Kidney (tissue), 14 donors: ENCODE data around the gene ZMYND8. TPM values are rescaled to one million over a fixed set of nuclear protein-coding genes. Genes with fewer than 3 reads are reported as not detected.
A peak's percentile ranks its signal among the peaks of the same experiment; 100 is the strongest.

ENCODE experiments used
- DNase-seq, 5 donors: peaks; one replicate each; pipeline ENCODE4 v3.0.0-alpha.2; 2013 to 2020
- FAIRE-seq: peaks from 2 replicates; lab custom pipeline; 2012; peaks lifted over from hg19 to GRCh38; lab: Jason Lieb, UNC
- H3K27ac ChIP-seq, 2 donors: one replicate each; pipeline ENCODE4 v1.7.0; 2013; ENCODE audit warnings: low read depth in 2 of 2, low read length in 2 of 2, inconsistent platforms in 1 of 2
- H3K27me3 ChIP-seq: one replicate; pipeline ENCODE4 v1.7.1; 2013; ENCODE audit warnings: low read length, inconsistent platforms; ENCODE audit not compliant: control insufficient read depth, insufficient read depth
- H3K36me3 ChIP-seq, 3 donors: one replicate each; pipeline versions ENCODE4 v1.7.0 to v1.7.1; 2013; ENCODE audit warnings: low read length in 3 of 3, control low read depth in 1 of 3, inconsistent platforms in 1 of 3; ENCODE audit not compliant: insufficient read depth in 3 of 3, control insufficient read depth in 2 of 3
- H3K4me1 ChIP-seq, 3 donors: one replicate each; pipeline versions ENCODE4 v1.7.0 to v1.7.1; 2013; ENCODE audit warnings: low read length in 3 of 3, inconsistent platforms in 1 of 3, low read depth in 1 of 3; ENCODE audit not compliant: control insufficient read depth in 2 of 3, insufficient read depth in 2 of 3
- H3K4me3 ChIP-seq, 3 donors: one replicate each; pipeline versions ENCODE4 v1.7.0 to v1.8.1; 2013; ENCODE audit warnings: low read length in 3 of 3, control low read depth in 1 of 3, inconsistent platforms in 1 of 3
- H3K9ac ChIP-seq, 3 donors: one replicate each; pipeline versions ENCODE4 v1.7.0 to v1.7.1; 2013; ENCODE audit warnings: low read length in 3 of 3, control low read depth in 1 of 3, inconsistent platforms in 1 of 3
- H3K9me3 ChIP-seq, 3 donors: one replicate each; pipeline versions ENCODE4 v1.7.0 to v1.7.1; 2013; ENCODE audit warnings: low read length in 3 of 3, control low read depth in 1 of 3, inconsistent platforms in 1 of 3; ENCODE audit not compliant: control insufficient read depth in 2 of 3, insufficient read depth in 1 of 3
- intact Hi-C: fragments of 100-400 bp; cut with DNase I; formaldehyde crosslinking; loops from one replicate; pipeline ENCODE4 v1.11.1; 2022
- polyA plus RNA-seq: library from polyadenylated mRNA; stranded (reverse); fragments of 350-450 nt; fragmentation: Illumina TruSeq; extraction: RNeasy Lipid Tissue Mini Kit (QIAGEN cat#74804); gene quantifications from one replicate; pipeline ENCODE4 v1.2.3, GENCODE V29; 2014; ENCODE audit warnings: low read depth, low replicate concordance; ENCODE audit not compliant: insufficient read depth
- total RNA-seq: library from RNA; stranded (reverse); fragmentation: NEBNext Ultra II Directional; extraction: Animal tissue kit (Norgen Biotek cat#: 25700); gene quantifications from one replicate; pipeline ENCODE4 v1.2.1, GENCODE V29; 2021
- TF ChIP-seq, protein P1 (sequence below): IDR thresholded peaks from 3 replicates; pipeline ENCODE4 v1.5.1; 2012; ENCODE audit warnings: mild to moderate bottlenecking, moderate library complexity, borderline replicate concordance; ENCODE audit not compliant: insufficient read depth; ENCODE audit errors: extremely low read depth
- donor health status: control.
- donor health status: control.
- donor health status: control.
- donor health status: control.
- donor health status: control.
- donor health status: DM: yes; HTN: yes; CAD: no.
- donor health status: Normal renal cell carcinoma (clear cell type).

The ZMYND8 gene
- total and polyA plus RNA-seq, 2 donors from 2014 or later, result 10.5 to 37.5 TPM

- no peak overlapping the region for H3K4me3 ChIP-seq
- peak overlapping the region; percentile 1 to 66 for H3K27ac ChIP-seq
- FAIRE-seq (no peak), DNase-seq (no peak)
- H3K27me3 ChIP-seq, result no peaks in the 10 kb centered on the region
- TF ChIP-seq, protein P1, sequence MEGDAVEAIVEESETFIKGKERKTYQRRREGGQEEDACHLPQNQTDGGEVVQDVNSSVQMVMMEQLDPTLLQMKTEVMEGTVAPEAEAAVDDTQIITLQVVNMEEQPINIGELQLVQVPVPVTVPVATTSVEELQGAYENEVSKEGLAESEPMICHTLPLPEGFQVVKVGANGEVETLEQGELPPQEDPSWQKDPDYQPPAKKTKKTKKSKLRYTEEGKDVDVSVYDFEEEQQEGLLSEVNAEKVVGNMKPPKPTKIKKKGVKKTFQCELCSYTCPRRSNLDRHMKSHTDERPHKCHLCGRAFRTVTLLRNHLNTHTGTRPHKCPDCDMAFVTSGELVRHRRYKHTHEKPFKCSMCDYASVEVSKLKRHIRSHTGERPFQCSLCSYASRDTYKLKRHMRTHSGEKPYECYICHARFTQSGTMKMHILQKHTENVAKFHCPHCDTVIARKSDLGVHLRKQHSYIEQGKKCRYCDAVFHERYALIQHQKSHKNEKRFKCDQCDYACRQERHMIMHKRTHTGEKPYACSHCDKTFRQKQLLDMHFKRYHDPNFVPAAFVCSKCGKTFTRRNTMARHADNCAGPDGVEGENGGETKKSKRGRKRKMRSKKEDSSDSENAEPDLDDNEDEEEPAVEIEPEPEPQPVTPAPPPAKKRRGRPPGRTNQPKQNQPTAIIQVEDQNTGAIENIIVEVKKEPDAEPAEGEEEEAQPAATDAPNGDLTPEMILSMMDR, result no peak
- H3K9me3 ChIP-seq, result no peaks in the 10 kb centered on the region
- intact Hi-C loops, result no loop called here
- no peak overlapping the region for H3K9ac ChIP-seq
- peaks cover 0 to 15% (median 14%) of the 10 kb centered on the region in 3 donors for H3K4me1 ChIP-seq
- H3K36me3 ChIP-seq, result peaks cover 0 to 3% (median 0%) of the 10 kb centered on the region in 3 donors
Measured at GRCh38 chr20:47327711-47328110, 28.8 kb downstream of the ZMYND8 start.

DNA sequence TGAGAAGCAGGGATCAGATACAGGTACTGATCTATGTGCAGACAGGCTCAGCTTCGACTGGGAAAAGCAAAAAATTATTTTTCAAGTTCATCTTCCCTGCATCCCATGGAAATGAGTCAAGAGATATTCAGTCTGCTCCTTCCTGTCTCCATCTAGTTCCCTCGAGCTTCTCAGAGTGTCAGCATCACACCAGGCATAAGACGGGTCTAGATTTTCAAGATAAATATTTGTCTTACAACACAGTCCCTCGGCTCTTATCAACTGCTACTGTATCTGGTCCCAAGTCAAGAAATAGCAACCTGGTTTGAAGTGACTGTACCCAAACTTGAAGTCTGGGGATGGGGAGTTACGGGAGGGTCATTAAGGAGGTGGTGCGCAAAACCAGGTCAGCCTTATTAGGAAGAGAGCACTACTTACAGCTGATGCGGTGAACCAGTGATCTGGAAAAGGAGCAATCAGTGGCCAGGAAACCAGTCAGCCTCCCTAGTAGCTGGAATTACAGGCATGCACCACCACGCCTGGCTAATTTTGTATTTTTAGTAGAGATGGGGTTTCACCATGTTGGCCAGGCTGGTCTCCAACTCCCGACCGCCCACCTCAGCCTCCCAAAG is 29.7 kb downstream of the ZMYND8 start:
- peaks cover 0 to 3% (median 0%) of the 10 kb centered on the region in 3 donors for H3K36me3 ChIP-seq
- H3K27me3 ChIP-seq, result no peaks in the 10 kb centered on the region
- intact Hi-C loops, result no loop called here
- peaks cover 0 to 21% (median 15%) of the 10 kb centered on the region in 3 donors for H3K4me1 ChIP-seq
- H3K27ac ChIP-seq, result peak overlapping the region in 1 of 2 donors; percentile 59
- H3K9me3 ChIP-seq, result no peaks in the 10 kb centered on the region
- peak in 2 of 5 donors; percentile 36 to 52 for DNase-seq
- H3K4me3 ChIP-seq, result no peak overlapping the region
- no peak overlapping the region for H3K9ac ChIP-seq
- no peak for FAIRE-seq
- TF ChIP-seq, protein P1, result no peak

DNA sequence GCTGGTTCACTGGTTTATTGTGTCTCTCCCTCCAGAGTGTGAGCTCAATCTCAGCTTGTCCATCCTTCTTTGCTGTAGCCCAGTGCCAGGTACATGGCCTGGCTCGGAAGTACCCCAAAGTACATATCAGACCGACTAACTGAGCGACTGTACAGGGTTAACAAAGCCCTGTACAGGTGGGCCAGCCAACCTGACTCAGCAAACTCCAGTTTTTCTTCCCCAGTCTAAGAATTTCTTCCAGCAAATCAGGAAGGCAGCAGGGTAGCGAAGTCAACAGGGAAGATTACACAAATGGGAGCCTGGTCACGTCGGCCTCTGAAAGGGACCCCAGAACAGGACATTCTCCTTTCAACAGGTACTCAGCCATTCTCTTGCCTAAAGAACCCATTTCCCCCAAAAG is 31.3 kb downstream of the ZMYND8 start:
- Histone ChIP-seq H3K4me3 (no peak overlapping the region), H3K27ac (peak overlapping the region in 1 of 2 donors; percentile 23), H3K36me3 (no peaks in the 10 kb centered on the region), H3K27me3 (no peaks in the 10 kb centered on the region), H3K9me3 (no peaks in the 10 kb centered on the region), H3K4me1 (peaks cover 2 to 35% (median 24%) of the 10 kb centered on the region in 3 donors), H3K9ac (no peak overlapping the region)
- intact Hi-C loops, result no loop called here
- FAIRE-seq, result no peak
- peak in 1 of 5 donors; percentile 10 for DNase-seq
- TF ChIP-seq, protein P1, result no peak
